Keratinocyte (primary cell): ENCODE results near the gene SULT4A1. TPM values are rescaled to one million over a fixed set of nuclear protein-coding genes. Genes with fewer than 3 reads are reported as not detected.

Experiments
- DNase-seq: peaks from one replicate; pipeline ENCODE4 v3.0.0-alpha.2; 2011; ENCODE audit warnings: low read depth, missing footprints, low spot score
- FAIRE-seq: peaks from 2 replicates; lab custom pipeline; 2011; peaks lifted over from hg19 to GRCh38; lab: Jason Lieb, UNC
- H2AFZ ChIP-seq: 2 replicates; pipeline ENCODE4 v1.6.0; 2012; ENCODE audit warnings: low read length, control low read depth, inconsistent platforms; ENCODE audit not compliant: control insufficient read depth
- H3K27ac ChIP-seq: 2 replicates; pipeline ENCODE4 v1.5.1; 2011; ENCODE audit warnings: low read length; ENCODE audit not compliant: control insufficient read depth, insufficient read depth
- H3K27me3 ChIP-seq: 3 replicates; pipeline ENCODE4 v1.6.0; 2011; ENCODE audit warnings: low read length; ENCODE audit not compliant: control insufficient read depth, insufficient read depth; ENCODE audit errors: extremely low read depth
- H3K36me3 ChIP-seq, 2 experiments: 2 replicates in 1 of 2; 3 replicates in 1 of 2; pipeline ENCODE4 v1.5.1; 2011; ENCODE audit warnings: low read length in 2 of 2, mild to moderate bottlenecking in 1 of 2; ENCODE audit not compliant: control insufficient read depth in 2 of 2, insufficient read depth in 2 of 2; ENCODE audit errors: extremely low read depth in 1 of 2
- H3K4me1 ChIP-seq: 3 replicates; pipeline ENCODE4 v1.5.1; 2011; ENCODE audit warnings: low read length; ENCODE audit not compliant: control insufficient read depth, insufficient read depth; ENCODE audit errors: extremely low read depth
- H3K4me2 ChIP-seq: 3 replicates; pipeline ENCODE4 v1.6.0; 2011; ENCODE audit warnings: low read depth, low read length; ENCODE audit not compliant: control insufficient read depth, insufficient read depth; ENCODE audit errors: extremely low read depth
- H3K4me3 ChIP-seq, 3 experiments: fragments of 200-600 bp in 1 of 3; sonication (generic) in 1 of 3; 2 replicates in 2 of 3; 3 replicates in 1 of 3; pipeline ENCODE4 v1.5.1; 2011 to 2016; ENCODE audit warnings: low read length in 3 of 3, mild to moderate bottlenecking in 3 of 3, control low read depth in 2 of 3, inconsistent platforms in 1 of 3, low read depth in 1 of 3, mixed read lengths in 1 of 3, mixed run types in 1 of 3, moderate library complexity in 1 of 3; ENCODE audit not compliant: control insufficient read depth in 2 of 3, insufficient read depth in 2 of 3; ENCODE audit errors: extremely low read depth in 1 of 3
- H3K79me2 ChIP-seq: 2 replicates; pipeline ENCODE4 v1.6.0; 2012; ENCODE audit warnings: low read length; ENCODE audit not compliant: control insufficient read depth, insufficient read depth
- H3K9ac ChIP-seq: 3 replicates; pipeline ENCODE4 v1.6.0; 2011; ENCODE audit warnings: low read length; ENCODE audit not compliant: control insufficient read depth, insufficient read depth; ENCODE audit errors: extremely low read depth
- H3K9me1 ChIP-seq: 3 replicates; pipeline ENCODE4 v1.6.0; 2011; ENCODE audit warnings: low read length; ENCODE audit not compliant: control insufficient read depth, insufficient read depth; ENCODE audit errors: extremely low read depth
- H3K9me3 ChIP-seq: 2 replicates; pipeline ENCODE4 v1.5.1; 2012; ENCODE audit warnings: low read depth, low read length; ENCODE audit not compliant: control insufficient read depth
- H4K20me1 ChIP-seq: 3 replicates; pipeline ENCODE4 v1.6.0; 2011; ENCODE audit warnings: low read length; ENCODE audit not compliant: control insufficient read depth, insufficient read depth; ENCODE audit errors: extremely low read depth
- CTCF ChIP-seq, 3 experiments: IDR thresholded peaks in 1 of 3; conservative IDR thresholded peaks in 1 of 3; optimal IDR thresholded peaks in 1 of 3; 2 replicates in 2 of 3; 3 replicates in 1 of 3; pipeline versions ENCODE3 to v1.5.1; 2011; ENCODE audit warnings: low read length in 3 of 3, mild to moderate bottlenecking in 3 of 3, moderate library complexity in 2 of 3, control low read depth in 1 of 3, inconsistent platforms in 1 of 3; ENCODE audit not compliant: insufficient read depth in 2 of 3; ENCODE audit errors: extremely low read depth in 1 of 3
- EZH2 ChIP-seq: IDR thresholded peaks from one replicate; pipeline ENCODE4 v1.6.1; 2012; ENCODE audit warnings: inconsistent platforms, mild to moderate bottlenecking, low read length, moderate library complexity
- dilution Hi-C: fragments of 300-500 bp; cut with MboI; formaldehyde crosslinking; loops from one replicate; pipeline ENCODE4 v1.7.0; 2020; ENCODE audit warnings: low sequenced_read_pairs; ENCODE audit not compliant: extremely low pct_ligation_motif_present
- polyA plus RNA-seq, 5 experiments: library from polyadenylated mRNA; depleted of rRNA in 3 of 5; stranded (reverse) in 3 of 5; stranded (forward) in 1 of 5; unstranded in 1 of 5; fragments of >200 nt; gene quantifications; 1 replicate in 1 of 5; 2 replicates in 3 of 5; 3 replicates in 1 of 5; pipeline versions ENCODE4 v1.2.1 to v1.2.3, GENCODE V29; 2011 to 2012; ENCODE audit warnings: missing spikeins in 2 of 5, low read depth in 1 of 5, low replicate concordance in 1 of 5

SULT4A1 gene
- polyA plus RNA-seq, 1 donor (not counting 4 experiments of a cell fraction or from before 2014, with no cell fraction given): 0.26 TPM

- H2AFZ ChIP-seq: no peak overlapping the region
- H4K20me1 ChIP-seq: no peaks in the 10 kb centered on the region
- H3K79me2 ChIP-seq: no peaks in the 10 kb centered on the region
- peaks cover 10% of the 10 kb centered on the region for H3K27me3 ChIP-seq
- DNase-seq (no peak), FAIRE-seq (no peak)
- no peaks in the 10 kb centered on the region for H3K36me3 ChIP-seq
- H3K4me3 ChIP-seq: no peak overlapping the region
- dilution Hi-C loops: no loop called here
- no peaks in the 10 kb centered on the region for H3K9me3 ChIP-seq
- H3K9ac ChIP-seq: no peak overlapping the region
- H3K4me1 ChIP-seq: peaks cover 11% of the 10 kb centered on the region
- H3K9me1 ChIP-seq: no peaks in the 10 kb centered on the region
- no peak overlapping the region for H3K4me2 ChIP-seq
- no peak for TF ChIP-seq EZH2
- TF ChIP-seq CTCF (optimal IDR thresholded peaks at IDR 0.05 in 1 of 3, IDR thresholded peaks at IDR 0.05 in 1 of 3, conservative IDR thresholded peaks at IDR 0.05 in 1 of 3; ENCODE audit: extremely low read depth in 1 of 3, insufficient read depth in 2 of 3, low read length in 3 of 3): no peak
- no peak overlapping the region for H3K27ac ChIP-seq
These were observed 33.1 kb downstream of the SULT4A1 start for GRCh38 chr22:43828998-43829782.

- Histone ChIP-seq H3K4me1 (peaks cover 11% of the 10 kb centered on the region), H3K27me3 (peaks cover 13% of the 10 kb centered on the region), H3K27ac (no peak overlapping the region), H3K79me2 (no peaks in the 10 kb centered on the region), H2AFZ (no peak overlapping the region), H3K4me3 (no peak overlapping the region), H4K20me1 (no peaks in the 10 kb centered on the region), H3K9me1 (no peaks in the 10 kb centered on the region), H3K9ac (no peak overlapping the region), H3K36me3 (no peaks in the 10 kb centered on the region), H3K4me2 (no peak overlapping the region), H3K9me3 (no peaks in the 10 kb centered on the region)
- TF ChIP-seq EZH2: no peak
- TF ChIP-seq CTCF (optimal IDR thresholded peaks at IDR 0.05 in 1 of 3, IDR thresholded peaks at IDR 0.05 in 1 of 3, conservative IDR thresholded peaks at IDR 0.05 in 1 of 3; ENCODE audit: extremely low read depth in 1 of 3, insufficient read depth in 2 of 3, low read length in 3 of 3): no peak
- FAIRE-seq (no peak), DNase-seq (no peak)
- dilution Hi-C loops: no loop called here
These were observed 33.7 kb downstream of the SULT4A1 start for GRCh38 chr22:43828725-43828997.
